Measurements from ENCODE around the gene BRPF3. TPM values are rescaled to one million over a fixed set of nuclear protein-coding genes. Genes with fewer than 3 reads are reported as not detected.

The BRPF3 gene
- total and polyA plus RNA-seq, 10 of the 15 experiments (the other 5 are each of a cell fraction or from before 2014, with no cell fraction given), result 2.3 to 16.1 (median 6.7) TPM

DNA sequence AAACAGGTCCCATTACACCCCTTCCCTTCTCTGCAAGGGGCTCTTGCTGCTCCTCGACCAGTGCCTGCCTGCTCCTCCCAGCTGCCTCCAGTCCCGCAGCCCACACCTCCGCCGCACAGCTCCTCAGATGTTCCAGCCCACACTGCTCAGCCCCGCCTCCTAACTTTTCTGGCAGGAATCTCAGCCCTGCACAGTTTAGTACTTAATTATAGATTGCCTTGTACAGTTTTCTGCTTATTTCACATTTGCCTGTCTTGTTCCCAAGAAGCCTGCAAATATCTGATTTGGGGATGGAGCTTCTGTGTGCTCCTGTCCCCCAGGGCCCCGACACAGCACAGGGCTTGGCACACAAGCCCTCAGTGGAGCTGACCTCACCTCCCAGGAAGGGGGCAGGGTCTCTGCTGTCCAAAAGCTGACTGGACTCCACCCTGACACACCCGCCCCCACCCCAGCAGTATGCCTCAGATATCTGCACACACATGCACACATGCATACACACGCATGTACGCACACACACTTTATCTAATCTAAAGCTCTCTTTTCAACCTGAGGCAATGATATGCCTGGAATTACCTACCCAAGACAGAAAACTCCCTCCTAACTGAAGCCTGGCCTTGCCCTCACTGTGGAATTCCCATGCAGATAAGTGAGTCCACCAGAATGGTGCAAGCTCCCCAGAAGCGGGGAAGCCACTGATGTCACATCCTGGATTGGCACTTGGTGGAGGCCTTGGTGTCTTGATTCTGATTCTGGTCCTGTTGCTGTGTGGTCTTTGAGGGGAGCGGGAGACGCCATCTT is 72.1 kb downstream of the BRPF3 start:
- Histone ChIP-seq H3K9ac (ENCODE audit: control insufficient read depth, insufficient read depth, low read length) (no peak overlapping the region), H3K36me3 (ENCODE audit: control insufficient read depth in 2 of 2, insufficient read depth in 2 of 2, low read length in 1 of 2) (no peaks in the 10 kb centered on the region), H3K4me3 (no peak overlapping the region), H3K9me3 (replicated peaks; ENCODE audit: control insufficient read depth, insufficient read depth, low read length) (peaks cover 4% of the 10 kb centered on the region; the same call in 1 of the 3 replicates), H3K4me2 (ENCODE audit: control insufficient read depth, insufficient read depth) (no peak overlapping the region), H3K27ac (ENCODE audit: control insufficient read depth, insufficient read depth) (no peak overlapping the region), H3K79me2 (ENCODE audit: control insufficient read depth, insufficient read depth, low read length) (no peaks in the 10 kb centered on the region), H3K27me3 (replicated peaks in 1 of 2; ENCODE audit: control insufficient read depth in 2 of 2, insufficient read depth in 2 of 2, low read length in 1 of 2) (no peaks in the 10 kb centered on the region; a peak in 1 of 4 replicates), H3K4me1 (ENCODE audit: control insufficient read depth, insufficient read depth, low read length) (no peaks in the 10 kb centered on the region), H2AFZ (ENCODE audit: control insufficient read depth, low read depth, low read length) (no peak overlapping the region), H4K20me1 (ENCODE audit: control insufficient read depth, insufficient read depth) (no peaks in the 10 kb centered on the region)
- BruUV-seq (replicated peaks), result no TSS peak
- ChIA-PET RAD21 (ENCODE audit: unreplicated experiment) (no interaction called here), SMC1A (ENCODE audit: uncharacterized antibody, unreplicated experiment) (interaction anchor here (0.8 kb wide), 1 partner anchor 12 kb away, joined by 5 read pairs; no protein-coding TSS in a partner anchor), CTCF (no interaction called here), POLR2A (interaction anchor here (0.5 kb wide), 1 partner anchor 92 kb away, joined by 3 read pairs; no protein-coding TSS in a partner anchor)
- in situ Hi-C loops (cut with MboI), result no loop called here
- 60% methylated on average over 12 of the region's 12 CpGs for WGBS (ENCODE audit: insufficient coverage, insufficient replicate concordance, low lambda C conversion rate, missing lambda C conversion rate)
- FAIRE-seq (no peak), DNase-seq (ENCODE audit: low read depth, low spot score) (no peak), ATAC-seq (no peak)
- no peak for TF ChIP-seq MYC (IDR thresholded peaks at IDR 0.05; ENCODE audit: insufficient read depth, insufficient read length, insufficient replicate concordance, low read length, severe bottlenecking)
- intact Hi-C loops (cut with micrococcal nuclease; ENCODE audit: unreplicated experiment), result no loop called here

DNA sequence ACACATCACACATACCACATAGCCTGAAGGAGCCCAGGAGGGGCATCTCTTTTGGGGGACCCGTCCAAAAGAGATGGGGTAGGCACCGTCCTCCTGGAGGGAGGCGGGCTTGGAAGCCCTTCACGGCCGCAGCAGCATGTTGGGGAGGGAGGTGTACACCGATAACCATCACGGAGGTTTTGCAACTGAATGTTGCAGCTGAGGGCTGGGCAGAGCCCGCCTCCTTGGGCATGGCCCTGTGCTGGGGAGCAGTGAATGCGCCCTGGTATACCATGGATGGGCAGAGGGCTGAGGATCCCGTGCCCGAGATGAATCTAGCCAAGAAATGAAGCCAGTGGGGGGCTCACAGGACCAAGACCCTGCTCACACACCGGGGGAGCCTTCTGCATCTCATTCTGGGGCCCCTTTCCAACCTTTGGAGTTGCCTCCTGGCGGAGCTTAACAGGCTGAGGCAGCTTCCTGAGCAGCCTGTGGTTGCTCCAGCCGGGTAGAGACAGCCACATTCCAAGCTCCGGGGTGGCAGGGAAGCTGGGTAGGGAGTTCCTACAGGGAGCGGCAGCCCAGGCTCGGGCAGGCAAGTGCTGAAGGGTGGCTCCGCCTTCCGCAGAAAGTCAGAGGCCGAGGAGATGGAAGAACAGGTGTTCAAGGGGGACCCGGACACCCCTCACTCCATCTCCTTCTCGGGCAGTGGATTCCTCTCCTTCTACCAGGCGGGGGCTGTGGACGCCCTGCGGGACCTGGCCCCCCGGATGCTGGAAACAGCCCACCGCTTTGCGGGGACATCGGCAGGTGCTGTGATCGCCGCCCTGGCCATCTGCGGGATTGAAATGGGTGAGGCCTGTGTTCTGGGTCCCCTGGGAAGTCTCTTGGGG is 73.5 kb downstream of the BRPF3 start, which contains the start of gene PNPLA1:
Gene PNPLA1, plus strand, starts transcription at position 227 of the 872 bp plus-strand sequence. Its CDS starts 400 bp downstream, at position 627.
- Histone ChIP-seq H3K27me3 (replicated peaks in 1 of 2; ENCODE audit: control insufficient read depth in 2 of 2, insufficient read depth in 2 of 2, low read length in 1 of 2) (no peaks in the 10 kb centered on the region; a peak in 2 of 4 replicates), H3K4me3 (no peak within 1 kb of the TSS), H3K9ac (ENCODE audit: control insufficient read depth, insufficient read depth, low read length) (no peak within 1 kb of the TSS), H3K4me2 (ENCODE audit: control insufficient read depth, insufficient read depth) (no peak within 1 kb of the TSS), H3K9me3 (replicated peaks; ENCODE audit: control insufficient read depth, insufficient read depth, low read length) (peaks cover 4% of the 10 kb centered on the region; the same call in 1 of the 3 replicates), H3K4me1 (ENCODE audit: control insufficient read depth, insufficient read depth, low read length) (no peaks in the 10 kb centered on the region), H4K20me1 (ENCODE audit: control insufficient read depth, insufficient read depth) (no peaks in the 10 kb centered on the region), H3K36me3 (ENCODE audit: control insufficient read depth in 2 of 2, insufficient read depth in 2 of 2, low read length in 1 of 2) (no peaks in the 10 kb centered on the region), H3K27ac (ENCODE audit: control insufficient read depth, insufficient read depth) (no peak within 1 kb of the TSS), H3K79me2 (ENCODE audit: control insufficient read depth, insufficient read depth, low read length) (no peaks in the 10 kb centered on the region), H2AFZ (ENCODE audit: control insufficient read depth, low read depth, low read length) (no peak within 1 kb of the TSS)
- no peak for DNase-seq (ENCODE audit: low read depth, low spot score)
- no peak for ATAC-seq
- CTCF ChIA-PET, result no interaction called here
- FAIRE-seq, result no peak
- 40% methylated on average over 31 of the region's 32 CpGs for WGBS (ENCODE audit: insufficient coverage, insufficient replicate concordance, low lambda C conversion rate, missing lambda C conversion rate)
- intact Hi-C loops (cut with micrococcal nuclease; ENCODE audit: unreplicated experiment), result no loop called here
- SMC1A ChIA-PET (ENCODE audit: uncharacterized antibody, unreplicated experiment), result no interaction called here
- POLR2A ChIA-PET, result no interaction called here
- RAD21 ChIA-PET (ENCODE audit: unreplicated experiment), result no interaction called here
- in situ Hi-C loops (cut with MboI), result no loop called here
- no TSS peak for BruUV-seq (replicated peaks)
- TF ChIP-seq WRNIP1 (IDR thresholded peaks at IDR 0.05; ENCODE audit: borderline replicate concordance, low read depth, low read length) (no peak), GABPA (IDR thresholded peaks at IDR 0.05; ENCODE audit: low read depth) (no peak), EGR1 (IDR thresholded peaks at IDR 0.05; ENCODE audit: borderline replicate concordance in 1 of 2, low read depth in 2 of 2, low read length in 2 of 2) (no peak), MEF2B (IDR thresholded peaks at IDR 0.05; ENCODE audit: partially characterized antibody, poor library complexity, severe bottlenecking) (no peak), ESRRA (IDR thresholded peaks at IDR 0.05; ENCODE audit: low read length) (no peak), NBN (IDR thresholded peaks at IDR 0.05) (no peak)
- TF ChIP-seq, protein P1, sequence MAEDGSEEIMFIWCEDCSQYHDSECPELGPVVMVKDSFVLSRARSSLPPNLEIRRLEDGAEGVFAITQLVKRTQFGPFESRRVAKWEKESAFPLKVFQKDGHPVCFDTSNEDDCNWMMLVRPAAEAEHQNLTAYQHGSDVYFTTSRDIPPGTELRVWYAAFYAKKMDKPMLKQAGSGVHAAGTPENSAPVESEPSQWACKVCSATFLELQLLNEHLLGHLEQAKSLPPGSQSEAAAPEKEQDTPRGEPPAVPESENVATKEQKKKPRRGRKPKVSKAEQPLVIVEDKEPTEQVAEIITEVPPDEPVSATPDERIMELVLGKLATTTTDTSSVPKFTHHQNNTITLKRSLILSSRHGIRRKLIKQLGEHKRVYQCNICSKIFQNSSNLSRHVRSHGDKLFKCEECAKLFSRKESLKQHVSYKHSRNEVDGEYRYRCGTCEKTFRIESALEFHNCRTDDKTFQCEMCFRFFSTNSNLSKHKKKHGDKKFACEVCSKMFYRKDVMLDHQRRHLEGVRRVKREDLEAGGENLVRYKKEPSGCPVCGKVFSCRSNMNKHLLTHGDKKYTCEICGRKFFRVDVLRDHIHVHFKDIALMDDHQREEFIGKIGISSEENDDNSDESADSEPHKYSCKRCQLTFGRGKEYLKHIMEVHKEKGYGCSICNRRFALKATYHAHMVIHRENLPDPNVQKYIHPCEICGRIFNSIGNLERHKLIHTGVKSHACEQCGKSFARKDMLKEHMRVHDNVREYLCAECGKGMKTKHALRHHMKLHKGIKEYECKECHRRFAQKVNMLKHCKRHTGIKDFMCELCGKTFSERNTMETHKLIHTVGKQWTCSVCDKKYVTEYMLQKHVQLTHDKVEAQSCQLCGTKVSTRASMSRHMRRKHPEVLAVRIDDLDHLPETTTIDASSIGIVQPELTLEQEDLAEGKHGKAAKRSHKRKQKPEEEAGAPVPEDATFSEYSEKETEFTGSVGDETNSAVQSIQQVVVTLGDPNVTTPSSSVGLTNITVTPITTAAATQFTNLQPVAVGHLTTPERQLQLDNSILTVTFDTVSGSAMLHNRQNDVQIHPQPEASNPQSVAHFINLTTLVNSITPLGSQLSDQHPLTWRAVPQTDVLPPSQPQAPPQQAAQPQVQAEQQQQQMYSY (CRISPR knock-in tag; IDR thresholded peaks at IDR 0.05), result no peak
- TF ChIP-seq, protein P2, sequence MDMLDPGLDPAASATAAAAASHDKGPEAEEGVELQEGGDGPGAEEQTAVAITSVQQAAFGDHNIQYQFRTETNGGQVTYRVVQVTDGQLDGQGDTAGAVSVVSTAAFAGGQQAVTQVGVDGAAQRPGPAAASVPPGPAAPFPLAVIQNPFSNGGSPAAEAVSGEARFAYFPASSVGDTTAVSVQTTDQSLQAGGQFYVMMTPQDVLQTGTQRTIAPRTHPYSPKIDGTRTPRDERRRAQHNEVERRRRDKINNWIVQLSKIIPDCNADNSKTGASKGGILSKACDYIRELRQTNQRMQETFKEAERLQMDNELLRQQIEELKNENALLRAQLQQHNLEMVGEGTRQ (IDR thresholded peaks at IDR 0.05; ENCODE audit: borderline replicate concordance, low read depth, low read length), result no peak

Measured in GM12878 (cell line).